GM18508 (cell line): ENCODE results near the gene ACRV1.
A peak's percentile ranks its signal among the peaks of the same experiment; 100 is the strongest.

Experiments
- ATAC-seq: cut with Tn5 transposase; IDR thresholded peaks from one replicate; pipeline ENCODE4 v1.9.1; 2021; ENCODE audit warnings: moderate number of reproducible peaks; ENCODE audit not compliant: insufficient read depth, unreplicated experiment

ACRV1 gene

DNA sequence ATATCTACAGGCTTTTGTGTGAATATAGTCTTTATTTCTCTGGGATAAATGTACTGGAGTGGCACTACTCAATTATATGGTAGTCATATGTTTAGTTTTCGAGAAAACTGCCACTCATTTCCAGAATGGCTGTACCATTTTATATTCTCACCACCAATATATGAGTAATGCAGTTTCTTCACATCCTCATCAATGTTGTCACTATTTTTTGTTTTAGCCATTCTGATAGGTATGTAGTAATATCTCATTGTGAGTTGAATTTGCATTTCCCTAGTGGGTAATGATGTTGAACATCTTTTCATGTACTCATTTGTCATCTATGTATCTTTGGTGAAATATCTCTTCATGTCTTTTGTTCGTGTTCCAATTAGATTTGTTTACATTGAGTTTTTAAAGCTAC, 18.0 kb downstream of the ACRV1 start:
- no peak for ATAC-seq

DNA sequence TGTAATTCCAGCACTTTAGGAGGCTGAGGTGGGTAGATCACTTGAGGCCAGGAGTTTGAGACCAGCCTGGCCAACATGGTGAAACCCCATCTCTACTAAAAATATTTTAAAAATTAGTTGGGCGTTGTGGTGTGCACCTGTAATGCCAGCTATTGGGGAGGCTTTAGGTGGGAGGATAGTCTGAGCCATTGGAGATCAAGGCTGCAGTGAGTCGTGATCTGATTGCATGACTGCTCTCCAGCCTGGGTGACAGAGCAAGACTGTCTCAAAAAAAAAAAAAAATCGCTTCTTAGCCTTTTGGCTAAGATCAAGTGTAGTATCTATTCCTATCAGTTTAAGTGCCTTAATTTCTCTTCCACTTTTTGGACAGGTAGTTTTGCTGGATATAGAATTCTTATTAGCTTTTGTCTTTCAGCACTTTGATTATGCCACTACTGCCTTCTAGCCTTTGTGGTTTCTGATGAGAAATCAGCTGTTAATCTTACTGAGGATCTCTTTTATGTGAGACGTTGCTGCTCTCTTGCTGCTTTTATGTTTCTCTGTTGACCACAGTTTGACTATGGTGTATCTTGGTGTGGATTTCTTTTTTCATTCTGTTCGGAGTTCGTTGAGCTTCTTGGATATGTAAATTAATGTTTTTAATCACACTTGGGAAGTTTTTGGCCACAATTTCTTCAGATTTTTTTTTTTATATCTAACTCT, 31.0 kb downstream of the ACRV1 start:
- no peak for ATAC-seq

GRCh38 chr11:125645871-125646270, 34.8 kb downstream of the ACRV1 start:
- ATAC-seq = no peak

DNA sequence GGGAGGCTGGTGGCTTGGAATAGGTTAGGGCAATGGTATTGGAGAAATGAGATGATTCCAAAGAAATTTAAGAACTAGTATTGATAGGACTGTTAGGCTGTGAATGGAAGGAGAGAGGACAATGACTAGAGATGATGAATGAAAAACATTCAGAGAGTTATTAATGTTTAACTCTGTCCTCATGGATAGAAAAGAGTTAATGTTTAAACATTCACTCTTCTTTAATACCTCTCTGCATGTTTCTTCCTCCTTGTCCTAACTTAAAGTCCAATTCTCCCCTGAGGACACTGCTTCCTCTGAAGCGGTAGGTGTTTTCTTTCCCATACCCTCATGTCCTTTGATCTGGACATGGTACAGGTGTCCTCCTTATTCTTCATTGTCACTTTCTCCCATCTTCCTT, 42.3 kb downstream of the ACRV1 start:
- no peak for ATAC-seq

DNA sequence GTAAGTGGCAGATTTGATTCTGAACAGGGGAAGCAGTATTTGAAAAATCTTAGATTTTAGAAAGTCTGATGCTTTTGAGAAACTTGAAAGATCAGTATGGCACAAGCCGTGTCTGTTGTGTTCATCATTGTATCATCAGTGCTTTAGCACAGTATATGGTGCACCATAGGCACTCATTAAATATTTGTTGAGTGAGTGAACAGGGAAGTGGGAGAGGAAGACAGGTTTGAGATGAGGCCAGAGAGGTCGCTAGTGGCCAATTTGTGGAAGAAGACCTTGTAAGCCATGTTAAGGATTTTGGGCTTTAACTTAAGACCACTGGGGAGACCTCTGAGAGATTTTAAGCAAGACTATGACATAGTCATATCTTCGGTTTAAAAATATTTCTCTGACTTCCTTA, 42.8 kb downstream of the ACRV1 start:
- ATAC-seq = no peak

GRCh38 chr11:125627236-125627910, 53.3 kb downstream of the ACRV1 start:
- ATAC-seq = no peak

- ATAC-seq = peak; percentile 27
Measured at GRCh38 chr11:125626288-125626950, 54.2 kb downstream of the ACRV1 start.

DNA sequence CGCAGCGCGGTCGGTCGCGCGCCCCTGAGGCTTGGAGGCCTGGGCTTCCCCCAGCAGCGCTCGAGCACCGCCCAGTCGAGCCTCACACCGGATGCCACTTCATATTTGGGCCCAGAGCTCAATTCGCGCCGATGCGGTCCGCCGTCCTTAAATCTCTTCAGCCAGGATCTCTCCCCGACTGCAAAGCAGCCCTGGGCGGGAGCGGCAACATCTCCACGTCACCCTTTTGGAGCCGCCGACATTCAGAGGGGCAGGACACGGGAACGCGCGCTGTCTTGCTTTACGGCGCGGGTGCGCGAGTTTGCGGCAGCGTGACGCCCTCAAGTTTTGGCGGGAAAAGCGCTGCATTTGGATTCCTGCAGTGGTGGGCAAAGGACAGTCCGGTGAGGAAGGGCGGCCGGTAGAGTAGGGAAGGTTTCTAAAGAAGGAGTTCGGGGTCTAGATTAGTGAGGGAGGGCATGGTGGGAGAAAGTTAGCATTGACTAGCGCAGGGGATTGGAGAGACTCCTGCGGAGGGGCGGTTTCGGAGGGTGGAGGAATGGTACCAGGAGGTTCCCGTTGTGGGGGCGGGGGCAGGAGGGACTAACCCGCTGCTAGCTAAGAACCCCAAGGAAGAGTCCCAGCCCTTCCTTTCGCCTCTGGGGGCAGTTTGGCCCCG, 54.9 kb downstream of the ACRV1 start:
- peak; percentile 33 for ATAC-seq

- peak; percentile 14 for ATAC-seq
Measured at GRCh38 chr11:125625225-125625629, 55.4 kb downstream of the ACRV1 start.

DNA sequence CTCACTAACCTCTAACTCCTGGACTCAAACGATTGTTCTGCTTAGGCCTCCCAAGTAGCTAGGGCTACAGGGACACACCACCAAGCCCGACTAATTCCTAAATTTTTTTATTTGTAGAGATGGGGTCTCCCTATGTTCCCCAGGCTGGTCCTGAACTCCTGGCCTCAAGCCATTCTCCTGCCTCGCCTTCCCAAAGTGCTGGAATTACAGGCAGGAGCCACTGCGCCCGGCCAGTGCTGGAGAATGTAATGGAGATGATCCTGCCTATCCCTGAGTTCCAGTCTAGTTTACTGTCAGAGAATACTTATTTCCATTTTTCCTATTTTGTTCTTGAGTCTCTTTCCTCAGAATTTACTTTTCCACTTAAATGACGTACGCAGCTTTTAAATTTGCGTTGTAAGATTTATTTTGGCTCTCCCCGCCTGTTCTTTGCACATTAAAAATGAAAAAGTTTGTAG, 55.9 kb downstream of the ACRV1 start, which contains the start of gene CHEK1:
CHEK1 (plus strand) TSS at position 408 of the 458 bp plus-strand sequence. CDS start 1,606 bp downstream, outside the sequence.
- no peak for ATAC-seq

DNA sequence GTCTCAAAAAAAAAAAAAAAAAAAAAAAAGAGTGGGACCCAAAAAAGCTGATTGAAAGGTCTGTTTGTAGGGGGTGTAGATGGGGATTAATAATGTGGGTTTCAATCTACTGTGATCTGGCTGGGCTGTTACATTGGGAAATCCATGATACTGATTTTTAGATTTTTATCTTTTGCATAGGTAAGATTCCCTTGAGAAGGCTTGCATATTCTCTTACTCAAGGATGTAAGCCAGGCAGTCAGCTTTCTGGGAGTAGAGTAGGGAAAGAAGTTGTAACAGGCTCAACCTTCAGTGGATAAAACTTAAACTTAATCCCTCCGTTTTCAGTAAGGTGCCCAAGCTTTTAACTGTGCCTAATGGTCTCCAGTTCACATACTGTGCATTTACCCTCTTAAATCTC, 57.6 kb downstream of the ACRV1 start:
- no peak for ATAC-seq

DNA sequence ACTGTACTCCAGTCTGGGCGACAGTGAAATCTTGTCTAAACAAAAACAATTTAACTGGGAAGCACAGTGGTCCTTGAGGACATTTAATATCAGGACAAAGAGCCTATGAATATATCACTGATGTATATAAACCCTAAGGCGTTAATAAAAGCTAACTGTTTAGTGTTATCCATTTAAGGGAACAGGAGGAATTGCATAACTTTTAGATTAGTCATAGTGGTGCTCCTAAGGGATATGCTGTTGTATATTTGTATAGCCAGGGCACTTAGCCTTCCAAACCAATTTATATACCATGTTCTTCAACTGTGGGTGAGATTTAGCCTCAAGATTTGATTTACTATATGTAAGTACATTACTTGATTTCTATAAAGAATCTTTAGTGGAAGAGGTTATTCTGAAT, 58.7 kb downstream of the ACRV1 start:
- ATAC-seq = no peak
